NT2/D1 (cell line): ENCODE data around the gene TRIM8.
A peak's percentile ranks its signal among the peaks of the same experiment; 100 is the strongest.

Experiments
- DNase-seq: peaks from one replicate; pipeline ENCODE4 v3.0.0-alpha.2; 2011; ENCODE audit warnings: low read depth, low spot score
- H3K27me3 ChIP-seq: 2 replicates; pipeline ENCODE4 v1.6.0; 2011; ENCODE audit warnings: mild to moderate bottlenecking; ENCODE audit not compliant: insufficient read length, insufficient read depth
- H3K36me3 ChIP-seq: 2 replicates; pipeline ENCODE4 v1.6.1; 2011; ENCODE audit warnings: mild to moderate bottlenecking, low read length, mixed read lengths; ENCODE audit not compliant: insufficient read depth, insufficient read length
- H3K4me1 ChIP-seq: 2 replicates; pipeline ENCODE4 v1.5.1; 2011; ENCODE audit not compliant: insufficient read depth, insufficient read length
- H3K4me3 ChIP-seq: 2 replicates; pipeline ENCODE4 v1.5.1; 2011; ENCODE audit warnings: low read depth; ENCODE audit not compliant: insufficient read length
- H3K9ac ChIP-seq: 2 replicates; pipeline ENCODE4 v1.6.0; 2011; ENCODE audit warnings: low read depth; ENCODE audit not compliant: insufficient read length
- H3K9me3 ChIP-seq: 2 replicates; pipeline ENCODE4 v1.5.1; 2011; ENCODE audit warnings: mild to moderate bottlenecking, low read length; ENCODE audit not compliant: insufficient read depth
- SUZ12 ChIP-seq: IDR thresholded peaks from 2 replicates; pipeline ENCODE4 v1.6.1; 2011; ENCODE audit not compliant: insufficient read length, insufficient read depth; ENCODE audit errors: extremely low read depth
- YY1 ChIP-seq: IDR thresholded peaks from 2 replicates; pipeline ENCODE4 v1.6.1; 2011; ENCODE audit not compliant: insufficient read length, insufficient read depth
- ZNF274 ChIP-seq: IDR thresholded peaks from 2 replicates; pipeline ENCODE4 v1.6.1; 2011; ENCODE audit warnings: mild to moderate bottlenecking, low read depth, low read length

The TRIM8 gene

GRCh38 chr10:102628451-102628911 lies 15.8 kb upstream of the TRIM8 start:
- Histone ChIP-seq H3K9me3 (0 out of 2 replicates have a peak, but pooled peaks cover 7% of the 10 kb centered on the region), H3K4me3 (no peak overlapping the region), H3K36me3 (peaks cover 11% of the 10 kb centered on the region), H3K9ac (peak overlapping the region; percentile 74), H3K4me1 (peaks cover 33% of the 10 kb centered on the region), H3K27me3 (no peaks in the 10 kb centered on the region)
- TF ChIP-seq SUZ12 (no peak), ZNF274 (no peak), YY1 (no peak)
- DNase-seq, result no peak

GRCh38 chr10:102629661-102630614 lies 14.3 kb upstream of the TRIM8 start:
- Histone ChIP-seq H3K4me3 (peak overlapping the region; percentile 0), H3K36me3 (peaks cover 11% of the 10 kb centered on the region), H3K27me3 (no peaks in the 10 kb centered on the region), H3K4me1 (peaks cover 40% of the 10 kb centered on the region), H3K9me3 (no peaks in the 10 kb centered on the region), H3K9ac (peak overlapping the region; percentile 63)
- DNase-seq, result peak; percentile 86
- TF ChIP-seq SUZ12 (no peak), ZNF274 (no peak), YY1 (no peak)

- Histone ChIP-seq H3K4me3 (no peak overlapping the region), H3K27me3 (no peaks in the 10 kb centered on the region), H3K9me3 (no peaks in the 10 kb centered on the region), H3K4me1 (peaks cover 40% of the 10 kb centered on the region), H3K36me3 (peaks cover 11% of the 10 kb centered on the region), H3K9ac (peak overlapping the region; percentile 63)
- TF ChIP-seq SUZ12 (no peak), ZNF274 (no peak), YY1 (no peak)
- no peak for DNase-seq
These were observed 13.6 kb upstream of the TRIM8 start for GRCh38 chr10:102630663-102631062.

GRCh38 chr10:102631525-102632393 lies 12.5 kb upstream of the TRIM8 start:
- Histone ChIP-seq H3K9me3 (no peaks in the 10 kb centered on the region), H3K9ac (peak overlapping the region; percentile 50), H3K4me1 (peaks cover 36% of the 10 kb centered on the region), H3K27me3 (no peaks in the 10 kb centered on the region), H3K36me3 (peaks cover 11% of the 10 kb centered on the region), H3K4me3 (no peak overlapping the region)
- DNase-seq, result no peak
- TF ChIP-seq ZNF274 (no peak), SUZ12 (no peak), YY1 (no peak)

- Histone ChIP-seq H3K9ac (peak overlapping the region; percentile 13), H3K4me3 (no peak overlapping the region), H3K27me3 (no peaks in the 10 kb centered on the region), H3K36me3 (peaks cover 11% of the 10 kb centered on the region), H3K4me1 (peaks cover 33% of the 10 kb centered on the region), H3K9me3 (no peaks in the 10 kb centered on the region)
- DNase-seq, result no peak
- TF ChIP-seq YY1 (no peak), SUZ12 (no peak), ZNF274 (no peak)
These were observed 11.7 kb upstream of the TRIM8 start for GRCh38 chr10:102632394-102633111.

- H3K27me3 ChIP-seq, result no peaks in the 10 kb centered on the region
- no peak for DNase-seq
- peaks cover 11% of the 10 kb centered on the region for H3K36me3 ChIP-seq
- TF ChIP-seq YY1 (no peak), ZNF274 (no peak), SUZ12 (no peak)
- H3K4me3 ChIP-seq, result no peak overlapping the region
- peaks cover 27% of the 10 kb centered on the region for H3K4me1 ChIP-seq
- H3K9me3 ChIP-seq, result no peaks in the 10 kb centered on the region
- no peak overlapping the region for H3K9ac ChIP-seq
These were observed 11.0 kb upstream of the TRIM8 start for GRCh38 chr10:102633287-102633686.
